Smooth muscle cell (in vitro differentiated cells): ENCODE results near the gene AAGAB. TPM values are rescaled to one million over a fixed set of nuclear protein-coding genes. Genes with fewer than 3 reads are reported as not detected.
A peak's percentile ranks its signal among the peaks of the same experiment; 100 is the strongest.

ENCODE experiments used
- DNase-seq: peaks from one replicate; lab custom pipeline; 2025; ENCODE audit not compliant: unreplicated experiment; lab: John Stamatoyannopoulos, UW
- H2AFZ ChIP-seq: fragments of 200-600 bp; sonication (generic); 2 replicates; pipeline ENCODE4 v1.6.0; 2016; ENCODE audit warnings: antibody characterized with exemption, low read depth, mild to moderate bottlenecking
- H3F3A ChIP-seq: fragments of 200-600 bp; sonication (generic); 2 replicates; pipeline ENCODE4 v1.6.0; 2017; ENCODE audit warnings: antibody characterized with exemption, low read depth
- H3K27ac ChIP-seq: fragments of 200-600 bp; sonication (generic); 2 replicates; pipeline ENCODE4 v1.5.1; 2016; ENCODE audit warnings: low read depth, mild to moderate bottlenecking
- H3K27me3 ChIP-seq: fragments of 200-600 bp; sonication (generic); 2 replicates; pipeline ENCODE4 v1.6.1; 2016; ENCODE audit warnings: low read depth, mild to moderate bottlenecking
- H3K36me3 ChIP-seq: fragments of 200-600 bp; sonication (generic); 2 replicates; pipeline ENCODE4 v1.5.1; 2016; ENCODE audit warnings: low read depth
- H3K4me1 ChIP-seq: fragments of 200-600 bp; sonication (generic); 2 replicates; pipeline ENCODE4 v1.5.1; 2016; ENCODE audit warnings: low read depth
- H3K4me2 ChIP-seq: fragments of 200-600 bp; sonication (generic); 2 replicates; pipeline ENCODE4 v1.6.0; 2016; ENCODE audit warnings: mild to moderate bottlenecking
- H3K4me3 ChIP-seq: fragments of 200-600 bp; sonication (generic); 2 replicates; pipeline ENCODE4 v1.5.1; 2016; ENCODE audit warnings: mild to moderate bottlenecking
- H3K79me2 ChIP-seq: fragments of 200-600 bp; sonication (generic); 2 replicates; pipeline ENCODE4 v1.6.0; 2016; ENCODE audit warnings: low read depth, mild to moderate bottlenecking
- H3K9ac ChIP-seq: fragments of 200-600 bp; sonication (generic); 2 replicates; pipeline ENCODE4 v1.6.0; 2016; ENCODE audit warnings: low read depth
- H3K9me3 ChIP-seq: fragments of 200-600 bp; sonication (generic); replicated peaks from 2 replicates; pipeline ENCODE4 v1.5.1; 2016; ENCODE audit warnings: low read depth
- H4K20me1 ChIP-seq: fragments of 200-600 bp; sonication (generic); 2 replicates; pipeline ENCODE4 v1.6.0; 2016; ENCODE audit warnings: low read depth
- WGBS: methylation state at CpG from one replicate; pipeline ENCODE4 v1.1.7; 2016; ENCODE audit warnings: low lambda C conversion rate; 5-methylcytosine and 5-hydroxymethylcytosine counted together
- polyA plus RNA-seq: library from polyadenylated mRNA; unstranded; fragments of >200 nt; fragmentation: Nextera tagmentation; extraction: Ambion mirVana; gene quantifications from 2 replicates; pipeline ENCODE4 v1.2.1, GENCODE V29; 2016
- total RNA-seq: library from RNA; depleted of rRNA; stranded (reverse); fragments of >200 nt; gene quantifications from 2 replicates; pipeline ENCODE4 v1.2.3, GENCODE V29; 2014
- TF ChIP-seq, protein P1 (sequence below): fragments of 200-600 bp; sonication (generic); IDR thresholded peaks from 2 replicates; pipeline ENCODE4 v1.5.1; 2017; ENCODE audit warnings: borderline replicate concordance, mild to moderate bottlenecking, antibody characterized with exemption; ENCODE audit not compliant: insufficient read depth, poor library complexity, severe bottlenecking

Gene AAGAB
- total and polyA plus RNA-seq, 2 experiments from 2014 or later = 38.2 to 39.6 TPM

DNA sequence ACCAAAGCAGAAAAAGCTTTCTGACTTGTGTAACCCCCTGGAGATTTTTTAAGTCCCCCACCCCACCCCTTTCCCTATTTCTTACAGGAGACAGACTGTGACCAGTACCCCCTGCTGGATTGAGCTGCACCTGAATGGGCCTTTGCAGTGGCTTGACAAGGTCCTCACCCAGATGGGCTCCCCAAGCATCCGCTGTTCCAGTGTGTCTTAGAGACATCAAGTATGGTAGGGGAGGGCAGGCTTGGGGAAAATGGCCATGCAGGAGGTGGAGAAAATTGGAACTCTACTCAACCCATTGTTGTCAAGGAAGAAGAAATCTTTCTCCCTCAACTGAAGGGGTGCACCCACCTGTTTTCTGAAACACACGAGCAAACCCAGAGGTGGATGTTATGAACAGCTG is 64.1 kb downstream of the AAGAB start:
- Histone ChIP-seq H3K36me3 (no peaks in the 10 kb centered on the region), H3K4me3 (no peak overlapping the region), H2AFZ (no peak overlapping the region), H3K79me2 (no peaks in the 10 kb centered on the region), H3K4me1 (no peaks in the 10 kb centered on the region), H3K9me3 (no peaks in the 10 kb centered on the region), H4K20me1 (no peaks in the 10 kb centered on the region), H3K27me3 (no peaks in the 10 kb centered on the region), H3K9ac (no peak overlapping the region), H3K27ac (no peak overlapping the region), H3K4me2 (no peak overlapping the region), H3F3A (peaks cover 4% of the 10 kb centered on the region)
- WGBS = 98% methylated on average over 2 of the region's 2 CpGs
- TF ChIP-seq, protein P1, sequence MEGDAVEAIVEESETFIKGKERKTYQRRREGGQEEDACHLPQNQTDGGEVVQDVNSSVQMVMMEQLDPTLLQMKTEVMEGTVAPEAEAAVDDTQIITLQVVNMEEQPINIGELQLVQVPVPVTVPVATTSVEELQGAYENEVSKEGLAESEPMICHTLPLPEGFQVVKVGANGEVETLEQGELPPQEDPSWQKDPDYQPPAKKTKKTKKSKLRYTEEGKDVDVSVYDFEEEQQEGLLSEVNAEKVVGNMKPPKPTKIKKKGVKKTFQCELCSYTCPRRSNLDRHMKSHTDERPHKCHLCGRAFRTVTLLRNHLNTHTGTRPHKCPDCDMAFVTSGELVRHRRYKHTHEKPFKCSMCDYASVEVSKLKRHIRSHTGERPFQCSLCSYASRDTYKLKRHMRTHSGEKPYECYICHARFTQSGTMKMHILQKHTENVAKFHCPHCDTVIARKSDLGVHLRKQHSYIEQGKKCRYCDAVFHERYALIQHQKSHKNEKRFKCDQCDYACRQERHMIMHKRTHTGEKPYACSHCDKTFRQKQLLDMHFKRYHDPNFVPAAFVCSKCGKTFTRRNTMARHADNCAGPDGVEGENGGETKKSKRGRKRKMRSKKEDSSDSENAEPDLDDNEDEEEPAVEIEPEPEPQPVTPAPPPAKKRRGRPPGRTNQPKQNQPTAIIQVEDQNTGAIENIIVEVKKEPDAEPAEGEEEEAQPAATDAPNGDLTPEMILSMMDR = no peak
- DNase-seq = no peak

DNA sequence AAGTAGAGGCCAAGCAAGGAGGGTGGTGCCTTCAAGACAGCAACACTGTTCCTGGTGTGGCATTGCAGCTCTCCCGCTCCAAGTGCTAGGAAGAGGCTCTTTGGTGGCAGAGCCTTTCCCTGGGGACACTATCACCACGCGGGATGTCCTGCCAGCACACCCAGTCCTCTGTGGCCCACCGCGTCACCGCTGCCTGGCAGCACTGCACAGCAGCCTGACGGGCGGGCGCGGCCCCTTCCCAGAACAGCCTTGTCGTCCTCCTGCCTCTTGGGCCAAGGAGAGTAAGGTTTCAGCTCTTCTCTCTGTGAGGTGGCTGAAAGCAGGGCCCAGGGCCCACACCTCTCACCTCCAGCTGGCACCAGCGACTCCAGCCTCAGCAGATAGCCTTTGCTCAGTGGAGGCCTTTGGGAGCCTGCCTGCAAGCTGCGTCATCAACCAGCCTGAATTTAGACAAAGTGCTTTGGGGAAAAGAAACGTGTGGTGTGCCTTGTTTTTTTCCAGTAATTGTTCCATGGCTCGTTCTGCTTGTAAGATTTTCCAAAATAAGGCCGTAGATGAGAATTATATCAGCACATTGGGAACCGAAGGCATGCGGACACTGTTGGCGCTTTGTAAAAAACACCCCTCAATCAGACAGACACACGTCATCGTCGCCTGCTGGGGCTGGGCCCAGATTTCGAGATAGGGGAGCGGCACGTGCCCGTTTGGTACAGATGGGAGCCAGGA is 65.0 kb downstream of the AAGAB start:
- no peak overlapping the region for H3K4me2 ChIP-seq
- no peaks in the 10 kb centered on the region for H3K36me3 ChIP-seq

DNA sequence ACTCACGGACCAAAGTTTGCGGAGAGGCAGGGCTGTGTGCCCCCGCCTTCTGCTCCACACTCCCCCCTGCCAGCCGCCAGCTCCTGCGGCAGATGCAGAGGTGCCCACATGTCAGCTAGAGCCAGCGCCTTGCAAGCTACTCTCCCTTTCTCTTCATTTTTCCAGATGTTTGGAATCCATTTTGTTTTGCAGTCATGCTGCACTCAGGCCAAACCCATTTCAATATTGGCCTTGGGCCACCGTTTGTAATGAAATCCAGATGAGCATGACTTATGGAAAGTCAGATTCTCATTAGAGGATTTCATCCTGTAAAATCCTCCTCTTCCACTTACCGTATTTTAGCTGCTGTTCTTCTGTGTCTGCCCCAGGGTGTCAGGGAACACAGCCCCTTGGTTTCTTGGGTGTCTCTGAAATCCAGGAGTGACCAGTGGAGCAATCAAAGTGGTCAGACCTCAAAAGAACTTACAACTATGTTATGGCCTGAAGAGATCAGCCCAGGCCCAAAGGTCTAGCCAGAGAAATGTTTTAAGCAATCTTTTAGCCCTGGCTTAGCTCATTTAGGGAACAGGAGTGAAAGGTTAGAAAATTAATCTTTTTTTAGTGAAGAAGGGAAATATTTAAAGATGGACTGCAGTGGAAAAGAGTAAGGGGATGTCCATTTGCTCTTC is 65.8 kb downstream of the AAGAB start:
- no peak for DNase-seq
- no peaks in the 10 kb centered on the region for H3K36me3 ChIP-seq
- no peak overlapping the region for H3K4me3 ChIP-seq
- no peaks in the 10 kb centered on the region for H4K20me1 ChIP-seq
- H3K27ac ChIP-seq = peak overlapping the region; percentile 67
- TF ChIP-seq, protein P1 = no peak
- H3F3A ChIP-seq = no peaks in the 10 kb centered on the region
- H3K9ac ChIP-seq = no peak overlapping the region
- H3K4me2 ChIP-seq = no peak overlapping the region
- H3K79me2 ChIP-seq = no peaks in the 10 kb centered on the region
- no peaks in the 10 kb centered on the region for H3K4me1 ChIP-seq
- H3K27me3 ChIP-seq = no peaks in the 10 kb centered on the region
- H2AFZ ChIP-seq = no peak overlapping the region
- WGBS = 74% methylated on average over 8 of the region's 8 CpGs
- no peaks in the 10 kb centered on the region for H3K9me3 ChIP-seq

More for the DNA sequence above, 65.0 kb downstream of the AAGAB start:
- TF ChIP-seq, protein P1 = no peak
- H3K79me2 ChIP-seq = no peaks in the 10 kb centered on the region
- no peak overlapping the region for H3K4me3 ChIP-seq
- no peak overlapping the region for H3K9ac ChIP-seq
- no peaks in the 10 kb centered on the region for H3K27me3 ChIP-seq
- H4K20me1 ChIP-seq = no peaks in the 10 kb centered on the region
- no peaks in the 10 kb centered on the region for H3K9me3 ChIP-seq
- no peak overlapping the region for H2AFZ ChIP-seq
- H3K4me1 ChIP-seq = no peaks in the 10 kb centered on the region
- WGBS = 95% methylated on average over 26 of the region's 26 CpGs
- DNase-seq = no peak
- H3K27ac ChIP-seq = no peak overlapping the region
- H3F3A ChIP-seq = peaks cover 4% of the 10 kb centered on the region

DNA sequence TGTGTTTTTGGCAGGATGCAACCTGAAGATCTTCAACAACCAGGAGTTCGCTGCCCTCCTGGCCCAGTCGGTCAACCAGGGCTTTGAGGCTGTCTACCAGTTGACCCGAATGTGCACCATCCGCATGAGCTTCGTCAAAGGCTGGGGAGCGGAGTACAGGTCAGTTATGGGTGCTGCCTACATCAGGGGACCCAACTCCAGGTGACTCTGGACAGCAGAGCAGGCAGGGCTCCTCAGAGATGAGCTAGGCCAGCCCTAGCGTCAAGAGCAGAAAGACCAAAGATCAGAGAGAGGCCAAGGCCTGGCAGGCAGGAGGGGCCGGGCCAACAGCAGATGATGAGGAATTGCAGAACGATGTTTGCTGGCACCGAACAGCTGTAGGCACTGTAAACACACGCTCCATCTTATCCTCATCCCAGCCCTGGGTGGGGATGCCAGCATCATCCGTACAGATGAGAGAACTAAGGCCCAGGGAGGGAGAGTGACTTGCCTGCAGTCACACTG is 67.1 kb downstream of the AAGAB start:
- Histone ChIP-seq H3K4me3 (no peak overlapping the region), H3K4me2 (no peak overlapping the region), H3K4me1 (no peaks in the 10 kb centered on the region), H3K9ac (no peak overlapping the region), H2AFZ (no peak overlapping the region), H3K36me3 (no peaks in the 10 kb centered on the region), H3K27ac (no peak overlapping the region), H3K27me3 (no peaks in the 10 kb centered on the region), H3F3A (no peaks in the 10 kb centered on the region), H4K20me1 (no peaks in the 10 kb centered on the region), H3K9me3 (no peaks in the 10 kb centered on the region), H3K79me2 (no peaks in the 10 kb centered on the region)
- TF ChIP-seq, protein P1 = no peak
- no peak for DNase-seq
- WGBS = 98% methylated on average over 12 of the region's 12 CpGs
